H9 (cell line): Measurements from ENCODE around the gene CNTF. TPM values are rescaled to one million over a fixed set of nuclear protein-coding genes. Genes with fewer than 3 reads are reported as not detected.

Source experiments
- DNase-seq: peaks from one replicate; pipeline ENCODE4 v3.0.0-alpha.2; 2017
- H2AFZ ChIP-seq: one replicate; pipeline ENCODE4 v1.6.1; 2013; ENCODE audit warnings: mild to moderate bottlenecking, low read length, control low read depth, moderate library complexity
- H2AK5ac ChIP-seq: 2 replicates; pipeline ENCODE4 v1.6.1; 2013; ENCODE audit warnings: low read length, control low read depth, mixed read lengths; ENCODE audit not compliant: insufficient read length
- H2BK120ac ChIP-seq: one replicate; pipeline ENCODE4 v1.6.1; 2013; ENCODE audit warnings: low read depth, mild to moderate bottlenecking, low read length, control low read depth, inconsistent platforms; ENCODE audit not compliant: poor library complexity, severe bottlenecking
- H2BK12ac ChIP-seq: 2 replicates; pipeline ENCODE4 v1.6.1; 2013; ENCODE audit warnings: low read length, control low read depth, mixed read lengths, low read depth; ENCODE audit not compliant: insufficient read length
- H2BK15ac ChIP-seq: 2 replicates; pipeline ENCODE4 v1.6.1; 2013; ENCODE audit warnings: low read depth, low read length, control low read depth
- H2BK20ac ChIP-seq: one replicate; pipeline ENCODE4 v1.6.1; 2013; ENCODE audit warnings: low read depth, mild to moderate bottlenecking, low read length, control low read depth, inconsistent platforms; ENCODE audit not compliant: poor library complexity, severe bottlenecking
- H2BK5ac ChIP-seq: 2 replicates; pipeline ENCODE4 v1.6.1; 2013; ENCODE audit warnings: low read length, control low read depth, mixed read lengths; ENCODE audit not compliant: insufficient read length
- H3K14ac ChIP-seq: 2 replicates; pipeline ENCODE4 v1.6.1; 2013; ENCODE audit warnings: low read length, control low read depth; ENCODE audit not compliant: insufficient read depth
- H3K18ac ChIP-seq: 2 replicates; pipeline ENCODE4 v1.6.1; 2013; ENCODE audit warnings: low read depth, mild to moderate bottlenecking, mixed read lengths, low read length, control low read depth; ENCODE audit not compliant: insufficient read length
- H3K23ac ChIP-seq: 2 replicates; pipeline ENCODE4 v1.6.1; 2013; ENCODE audit warnings: low read length, control low read depth, mixed read lengths, low read depth; ENCODE audit not compliant: insufficient read length
- H3K23me2 ChIP-seq: 2 replicates; pipeline ENCODE4 v1.6.1; 2013; ENCODE audit warnings: low read depth, mild to moderate bottlenecking, mixed read lengths, low read length, control low read depth; ENCODE audit not compliant: insufficient read length, poor library complexity, severe bottlenecking
- H3K27ac ChIP-seq: 2 replicates; pipeline ENCODE4 v1.5.1; 2013; ENCODE audit warnings: low read length, control low read depth, mixed read lengths, low read depth; ENCODE audit not compliant: insufficient read length
- H3K27me3 ChIP-seq: 2 replicates; pipeline ENCODE4 v1.6.1; 2013; ENCODE audit warnings: low read length, control low read depth, inconsistent platforms; ENCODE audit not compliant: insufficient read depth
- H3K4ac ChIP-seq: 2 replicates; pipeline ENCODE4 v1.6.1; 2013; ENCODE audit warnings: low read depth, mild to moderate bottlenecking, control low read depth, inconsistent platforms, low read length, moderate library complexity
- H3K4me1 ChIP-seq: 2 replicates; pipeline ENCODE4 v1.6.1; 2013; ENCODE audit warnings: low read length, control low read depth, inconsistent platforms; ENCODE audit not compliant: insufficient read depth
- H3K4me2 ChIP-seq: 2 replicates; pipeline ENCODE4 v1.6.1; 2013; ENCODE audit warnings: low read length, control low read depth, mixed read lengths; ENCODE audit not compliant: insufficient read length, insufficient read depth
- H3K56ac ChIP-seq: 2 replicates; pipeline ENCODE4 v1.6.1; 2013; ENCODE audit warnings: low read depth, mild to moderate bottlenecking, mixed read lengths, low read length, control low read depth; ENCODE audit not compliant: insufficient read length
- H3K79me1 ChIP-seq: 2 replicates; pipeline ENCODE4 v1.6.1; 2013; ENCODE audit warnings: low read depth, mild to moderate bottlenecking, moderate library complexity, low read length, control low read depth, inconsistent platforms; ENCODE audit not compliant: insufficient read depth, poor library complexity, severe bottlenecking
- H3K79me2 ChIP-seq: 2 replicates; pipeline ENCODE4 v1.6.1; 2013; ENCODE audit warnings: low read length, control low read depth, inconsistent platforms; ENCODE audit not compliant: insufficient read depth
- H3K9ac ChIP-seq: 2 replicates; pipeline ENCODE4 v1.6.1; 2013; ENCODE audit warnings: low read length, control low read depth, mixed read lengths; ENCODE audit not compliant: insufficient read length; ENCODE audit errors: extremely low read depth
- H3K9me3 ChIP-seq: one replicate; pipeline ENCODE4 v1.6.1; 2013; ENCODE audit warnings: low read depth, low read length, inconsistent platforms; ENCODE audit not compliant: control insufficient read depth
- H3T11ph ChIP-seq: one replicate; pipeline ENCODE4 v1.6.1; 2013; ENCODE audit warnings: mild to moderate bottlenecking, low read length, control low read depth, inconsistent platforms
- H4K20me1 ChIP-seq: one replicate; pipeline ENCODE4 v1.6.1; 2013; ENCODE audit not compliant: control insufficient read depth, insufficient read length, insufficient read depth
- H4K5ac ChIP-seq: 2 replicates; pipeline ENCODE4 v1.6.1; 2013; ENCODE audit warnings: low read depth, mild to moderate bottlenecking, mixed read lengths, low read length, control low read depth; ENCODE audit not compliant: insufficient read length
- H4K8ac ChIP-seq: replicated peaks from 2 replicates; pipeline ENCODE4 v1.6.1; 2013; ENCODE audit warnings: low read length, control low read depth, mixed read lengths, low read depth; ENCODE audit not compliant: insufficient read length
- H4K91ac ChIP-seq: 2 replicates; pipeline ENCODE4 v1.6.1; 2013; ENCODE audit warnings: low read depth, mild to moderate bottlenecking, moderate library complexity, mixed read lengths, low read length, control low read depth; ENCODE audit not compliant: insufficient read length
- H3K27ac Mint-ChIP-seq, 3 experiments: 2 replicates in 2 of 3; 3 replicates in 1 of 3; pipeline ENCODE4 v1.8.0; 2020 to 2021; ENCODE audit warnings: mixed read lengths in 3 of 3, mild to moderate bottlenecking in 1 of 3, moderate library complexity in 1 of 3
- H3K27me3 Mint-ChIP-seq: 2 replicates; pipeline ENCODE4 v1.8.0; 2021; ENCODE audit warnings: low read depth, mild to moderate bottlenecking, moderate library complexity, mixed read lengths
- H3K36me3 Mint-ChIP-seq, 3 experiments: 2 replicates in 2 of 3; 3 replicates in 1 of 3; pipeline ENCODE4 v1.8.0; 2020 to 2021; ENCODE audit warnings: low read depth in 3 of 3, mixed read lengths in 3 of 3; ENCODE audit not compliant: insufficient read depth in 1 of 3
- H3K4me1 Mint-ChIP-seq, 2 experiments: 2 replicates each; pipeline ENCODE4 v1.8.0; 2020; ENCODE audit warnings: mixed read lengths in 2 of 2
- H3K4me3 Mint-ChIP-seq, 2 experiments: 2 replicates in 1 of 2; 3 replicates in 1 of 2; pipeline ENCODE4 v1.8.0; 2020 to 2021; ENCODE audit warnings: mild to moderate bottlenecking in 2 of 2, mixed read lengths in 2 of 2, moderate library complexity in 1 of 2
- H3K9me3 Mint-ChIP-seq, 2 experiments: 2 replicates in 1 of 2; 3 replicates in 1 of 2; pipeline ENCODE4 v1.8.0; 2020; ENCODE audit warnings: mild to moderate bottlenecking in 2 of 2, mixed read lengths in 2 of 2, moderate library complexity in 1 of 2
- CTCF ChIP-seq: fragments of 200-600 bp; sonication (generic); conservative IDR thresholded peaks from 3 replicates; pipeline ENCODE4 v1.8.0; 2021; ENCODE audit warnings: antibody characterized with exemption, mild to moderate bottlenecking
- WGBS: extraction: QIAGEN DNeasy Blood & Tissue Kit; methylation state at CpG from one replicate; pipeline ENCODE4 v1.1.7; 2013; ENCODE audit warnings: missing lambda C conversion rate, low lambda C conversion rate, mixed read lengths; ENCODE audit not compliant: insufficient read length; ENCODE audit errors: extremely low coverage; 5-methylcytosine and 5-hydroxymethylcytosine counted together
- total RNA-seq: library from RNA; stranded (reverse); gene quantifications from 2 replicates; pipeline ENCODE4 v1.2.1, GENCODE V29; 2021

Gene CNTF
- total RNA-seq, 1 experiment from 2014 or later: 3.5 TPM

GRCh38 chr11:58573451-58574104 lies 48.9 kb upstream of the CNTF start:
- DNase-seq: no peak
- Mint-ChIP-seq H3K9me3 (no peaks in the 10 kb centered on the region), H3K27me3 (no peaks in the 10 kb centered on the region; the same call in 1 of the 2 replicates), H3K4me1 (peaks cover 9 to 12% of the 10 kb centered on the region in 2 experiments), H3K4me3 (no peak overlapping the region), H3K27ac (no peak overlapping the region), H3K36me3 (peaks cover 0 to 8% (median 5%) of the 10 kb centered on the region in 3 experiments; a peak in 2 of 7 replicates)
- no peak overlapping the region for H3K18ac ChIP-seq
- no peaks in the 10 kb centered on the region for H3K79me2 ChIP-seq
- no peak overlapping the region for H3T11ph ChIP-seq
- no peak overlapping the region for H3K4me2 ChIP-seq
- no peaks in the 10 kb centered on the region for H4K20me1 ChIP-seq
- no peaks in the 10 kb centered on the region for H3K79me1 ChIP-seq
- no peaks in the 10 kb centered on the region for H3K27me3 ChIP-seq
- H2BK5ac ChIP-seq: no peak overlapping the region
- no peak overlapping the region for H3K23ac ChIP-seq
- no peak overlapping the region; the same call in 1 of the 2 replicates for H2BK15ac ChIP-seq
- TF ChIP-seq CTCF: no peak
- no peak overlapping the region for H2BK12ac ChIP-seq
- no peak overlapping the region for H3K4ac ChIP-seq
- H2BK20ac ChIP-seq: no peak overlapping the region
- no peaks in the 10 kb centered on the region for H3K9me3 ChIP-seq
- no peak overlapping the region for H2AK5ac ChIP-seq
- no peak overlapping the region for H4K91ac ChIP-seq
- no peak overlapping the region for H3K9ac ChIP-seq
- H3K27ac ChIP-seq: no peak overlapping the region
- no peaks in the 10 kb centered on the region for H3K23me2 ChIP-seq
- no CpG with 5 or more reads among the region's 4 CpGs for WGBS
- no peak overlapping the region for H4K8ac ChIP-seq
- H4K5ac ChIP-seq: no peak overlapping the region
- no peak overlapping the region for H2AFZ ChIP-seq
- H3K56ac ChIP-seq: no peak overlapping the region
- no peak overlapping the region for H3K14ac ChIP-seq
- no peak overlapping the region for H2BK120ac ChIP-seq
- no peaks in the 10 kb centered on the region for H3K4me1 ChIP-seq
